Measurements from ENCODE around the gene ATP9A.
"Not testable (repeated sequence)": the region's sequence is repeated elsewhere in the genome, so short reads cannot be mapped to it uniquely, and the experiment has no call there.

Gene ATP9A

GRCh38 chr20:51647674-51648570, 120.3 kb downstream of the ATP9A start:
- no peak for TF ChIP-seq CTCF (IDR thresholded peaks at IDR 0.05; ENCODE audit: control insufficient read depth, extremely low read depth, insufficient read depth)
- DNase-seq (ENCODE audit: low read depth): no peak
- no peak overlapping the region for H3K4me3 ChIP-seq (ENCODE audit: low read depth, low read length)

- H3K4me3 ChIP-seq (ENCODE audit: low read depth, low read length); DNase-seq (ENCODE audit: low read depth): not testable (repeated sequence)
Measured at GRCh38 chr20:51643810-51644209, 124.4 kb downstream of the ATP9A start.

GRCh38 chr20:51643390-51643789, 124.8 kb downstream of the ATP9A start:
- H3K4me3 ChIP-seq (ENCODE audit: low read depth, low read length): no peak overlapping the region
- no peak for TF ChIP-seq CTCF (IDR thresholded peaks at IDR 0.05; ENCODE audit: control insufficient read depth, extremely low read depth, insufficient read depth)
- DNase-seq (ENCODE audit: low read depth): no peak

GRCh38 chr20:51641866-51642265, 126.3 kb downstream of the ATP9A start:
- no peak for TF ChIP-seq CTCF (IDR thresholded peaks at IDR 0.05; ENCODE audit: control insufficient read depth, extremely low read depth, insufficient read depth)
- DNase-seq (ENCODE audit: low read depth): no peak
- no peak overlapping the region for H3K4me3 ChIP-seq (ENCODE audit: low read depth, low read length)

GRCh38 chr20:51640743-51641142, 127.4 kb downstream of the ATP9A start:
- TF ChIP-seq CTCF (IDR thresholded peaks at IDR 0.05; ENCODE audit: control insufficient read depth, extremely low read depth, insufficient read depth): no peak
- no peak for DNase-seq (ENCODE audit: low read depth)
- no peak overlapping the region for H3K4me3 ChIP-seq (ENCODE audit: low read depth, low read length)

- peak; percentile 89 for TF ChIP-seq CTCF (IDR thresholded peaks at IDR 0.05; ENCODE audit: control insufficient read depth, extremely low read depth, insufficient read depth)
- no peak for DNase-seq (ENCODE audit: low read depth)
- no peak overlapping the region for H3K4me3 ChIP-seq (ENCODE audit: low read depth, low read length)
Measured at GRCh38 chr20:51639206-51639832, 128.9 kb downstream of the ATP9A start.

GRCh38 chr20:51637241-51637640, 130.9 kb downstream of the ATP9A start:
- DNase-seq (ENCODE audit: low read depth): no peak
- no peak overlapping the region for H3K4me3 ChIP-seq (ENCODE audit: low read depth, low read length)
- no peak for TF ChIP-seq CTCF (IDR thresholded peaks at IDR 0.05; ENCODE audit: control insufficient read depth, extremely low read depth, insufficient read depth)

All from LNCaP clone FGC (cell line).